AG09309 (cell line): Measurements from ENCODE around the gene C4A.

Experiments used
- DNase-seq: peaks from one replicate; pipeline ENCODE4 v3.0.0-alpha.2; 2010; ENCODE audit warnings: low read depth
- H3K4me3 ChIP-seq: 2 replicates; pipeline ENCODE4 v1.5.1; 2011; ENCODE audit warnings: mild to moderate bottlenecking, low read depth, low read length, moderate library complexity; ENCODE audit not compliant: control insufficient read depth
- TF ChIP-seq, protein P1 (sequence below): IDR thresholded peaks from 2 replicates; pipeline ENCODE4 v1.5.1; 2011; ENCODE audit warnings: mild to moderate bottlenecking, low read depth, low read length, inconsistent platforms; ENCODE audit not compliant: insufficient read depth, control insufficient read depth; ENCODE audit errors: missing control alignments

C4A gene

GRCh38 chr6:31949926-31950548 lies 31.8 kb upstream of the C4A start:
- no peak for DNase-seq
- TF ChIP-seq, protein P1, sequence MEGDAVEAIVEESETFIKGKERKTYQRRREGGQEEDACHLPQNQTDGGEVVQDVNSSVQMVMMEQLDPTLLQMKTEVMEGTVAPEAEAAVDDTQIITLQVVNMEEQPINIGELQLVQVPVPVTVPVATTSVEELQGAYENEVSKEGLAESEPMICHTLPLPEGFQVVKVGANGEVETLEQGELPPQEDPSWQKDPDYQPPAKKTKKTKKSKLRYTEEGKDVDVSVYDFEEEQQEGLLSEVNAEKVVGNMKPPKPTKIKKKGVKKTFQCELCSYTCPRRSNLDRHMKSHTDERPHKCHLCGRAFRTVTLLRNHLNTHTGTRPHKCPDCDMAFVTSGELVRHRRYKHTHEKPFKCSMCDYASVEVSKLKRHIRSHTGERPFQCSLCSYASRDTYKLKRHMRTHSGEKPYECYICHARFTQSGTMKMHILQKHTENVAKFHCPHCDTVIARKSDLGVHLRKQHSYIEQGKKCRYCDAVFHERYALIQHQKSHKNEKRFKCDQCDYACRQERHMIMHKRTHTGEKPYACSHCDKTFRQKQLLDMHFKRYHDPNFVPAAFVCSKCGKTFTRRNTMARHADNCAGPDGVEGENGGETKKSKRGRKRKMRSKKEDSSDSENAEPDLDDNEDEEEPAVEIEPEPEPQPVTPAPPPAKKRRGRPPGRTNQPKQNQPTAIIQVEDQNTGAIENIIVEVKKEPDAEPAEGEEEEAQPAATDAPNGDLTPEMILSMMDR, result no peak
- no peak overlapping the region for H3K4me3 ChIP-seq

- TF ChIP-seq, protein P1, result peak; percentile 89
- DNase-seq, result no peak
- no peak overlapping the region for H3K4me3 ChIP-seq
Measured at GRCh38 chr6:31952140-31952805, 29.6 kb upstream of the C4A start.

DNA sequence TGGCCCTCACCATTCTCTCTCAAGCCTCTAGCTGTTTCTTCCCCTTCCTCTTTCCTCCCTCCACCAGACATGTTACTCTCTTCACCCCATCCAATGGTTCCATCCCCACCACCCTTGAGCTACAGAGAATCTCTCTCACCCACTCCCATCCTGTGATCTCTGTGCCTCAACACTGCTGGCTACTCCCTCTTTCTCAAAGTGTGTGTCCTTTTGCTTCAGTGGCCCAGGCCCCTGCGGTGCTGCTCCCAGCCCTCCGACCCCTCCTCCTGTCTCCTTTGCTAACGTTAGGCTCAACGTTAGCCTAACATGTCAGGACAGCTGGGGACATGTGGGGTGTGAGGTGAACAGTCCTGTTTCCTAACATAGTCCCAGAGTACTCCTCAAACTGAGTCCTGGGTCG lies 29.0 kb upstream of the C4A start:
- no peak overlapping the region for H3K4me3 ChIP-seq
- TF ChIP-seq, protein P1, result no peak
- no peak for DNase-seq

DNA sequence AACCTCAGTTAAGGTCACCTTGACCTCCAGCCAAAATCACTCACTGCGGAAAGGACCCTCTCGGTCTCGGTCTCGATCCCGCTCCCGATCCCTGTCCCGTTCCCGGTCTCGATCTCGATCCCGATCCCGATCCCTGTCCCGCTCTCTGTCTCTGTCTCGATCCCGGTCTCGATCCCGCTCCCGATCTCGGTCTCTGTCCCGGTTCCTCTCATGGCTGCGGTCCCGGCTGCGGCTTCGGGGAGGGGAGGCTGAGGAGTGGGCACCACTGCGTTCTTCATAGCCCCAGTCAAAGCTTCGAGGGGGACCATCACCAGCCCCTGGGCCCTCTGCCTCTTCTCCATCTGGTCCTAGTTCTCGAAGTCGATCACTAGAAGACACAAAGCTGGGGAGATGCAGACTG lies 27.3 kb upstream of the C4A start:
- no peak overlapping the region for H3K4me3 ChIP-seq
- TF ChIP-seq, protein P1, result no peak
- no peak for DNase-seq

GRCh38 chr6:31956796-31957195 lies 25.1 kb upstream of the C4A start:
- no peak overlapping the region for H3K4me3 ChIP-seq
- TF ChIP-seq, protein P1, result no peak
- no peak for DNase-seq

DNA sequence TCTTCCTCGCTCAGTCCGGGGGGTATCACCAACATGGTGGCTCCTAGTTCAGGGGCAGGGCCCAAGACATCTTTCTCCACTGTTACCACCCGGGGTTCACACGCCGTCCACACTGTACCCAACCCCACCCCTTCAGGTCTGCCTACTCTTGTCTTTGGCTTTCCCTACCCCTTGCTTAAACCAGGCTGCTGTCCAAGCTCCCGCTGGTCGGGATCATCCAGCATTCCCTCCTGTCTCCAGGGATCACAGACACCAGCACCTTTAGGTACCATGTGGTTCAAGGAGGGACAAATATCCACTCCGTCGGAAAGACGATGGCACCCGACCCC lies 23.5 kb upstream of the C4A start:
- peak overlapping the region; percentile 95 for H3K4me3 ChIP-seq
- TF ChIP-seq, protein P1, result no peak
- no peak for DNase-seq
